ENCODE measurements around the gene WSCD1. TPM values are rescaled to one million over a fixed set of nuclear protein-coding genes. Genes with fewer than 3 reads are reported as not detected.

WSCD1 gene
- total and polyA plus RNA-seq, 7 donors: 4.1 to 17.5 (median 7.1) TPM

- no peaks in the 10 kb centered on the region for H3K4me1 ChIP-seq
- no peak for ATAC-seq
- intact Hi-C loops (cut with DNase I): no loop called here
Measured at GRCh38 chr17:6140728-6141330, 70.7 kb downstream of the WSCD1 start.

GRCh38 chr17:6142701-6143100 is 72.5 kb downstream of the WSCD1 start:
- TF ChIP-seq CTCF (IDR thresholded peaks at IDR 0.05): no peak
- H3K4me1 ChIP-seq: no peaks in the 10 kb centered on the region
- no peak for DNase-seq
- intact Hi-C loops (cut with DNase I): no loop called here
- no peaks in the 10 kb centered on the region for H3K36me3 ChIP-seq (ENCODE audit: insufficient read depth in 1 of 2, low read depth in 1 of 2)
- no peak for ATAC-seq
- WGBS, 3 donors: 63 to 74% (median 66%) methylated on average over 6 of the region's 6 CpGs
- no peaks in the 10 kb centered on the region for H3K9me3 ChIP-seq
- H3K27ac ChIP-seq: no peak overlapping the region
- peaks cover 0 to 3% (median 0%) of the 10 kb centered on the region in 3 donors for H3K27me3 ChIP-seq (ENCODE audit: insufficient read depth in 3 of 3, low read length in 2 of 3)
- H3K4me3 ChIP-seq: no peak overlapping the region

More at GRCh38 chr17:6140728-6141330, 70.7 kb downstream of the WSCD1 start:
- Histone ChIP-seq H3K27me3 (ENCODE audit: insufficient read depth in 3 of 3, low read length in 2 of 3) (no peaks in the 10 kb centered on the region), H3K9me3 (no peaks in the 10 kb centered on the region), H3K27ac (no peak overlapping the region), H3K4me3 (no peak overlapping the region), H3K36me3 (ENCODE audit: insufficient read depth in 1 of 2, low read depth in 1 of 2) (no peaks in the 10 kb centered on the region)
- TF ChIP-seq CTCF (IDR thresholded peaks at IDR 0.05): no peak
- WGBS, 3 donors: 74 to 80% (median 80%) methylated on average over 8 of the region's 8 CpGs
- DNase-seq: no peak

- Histone ChIP-seq H3K4me1 (no peaks in the 10 kb centered on the region), H3K4me3 (no peak overlapping the region), H3K27me3 (ENCODE audit: insufficient read depth in 3 of 3, low read length in 2 of 3) (peaks cover 0 to 3% (median 0%) of the 10 kb centered on the region in 3 donors), H3K9me3 (no peaks in the 10 kb centered on the region), H3K36me3 (ENCODE audit: insufficient read depth in 1 of 2, low read depth in 1 of 2) (no peaks in the 10 kb centered on the region), H3K27ac (no peak overlapping the region)
- intact Hi-C loops (cut with DNase I): no loop called here
- no peak for ATAC-seq
- no peak for TF ChIP-seq CTCF (IDR thresholded peaks at IDR 0.05)
- DNase-seq: no peak
- whole genome bisulfite sequencing, 3 donors: 74 to 93% (median 89%) methylated on average over 4 of the region's 4 CpGs
Measured at GRCh38 chr17:6145946-6146345, 75.8 kb downstream of the WSCD1 start.

DNA sequence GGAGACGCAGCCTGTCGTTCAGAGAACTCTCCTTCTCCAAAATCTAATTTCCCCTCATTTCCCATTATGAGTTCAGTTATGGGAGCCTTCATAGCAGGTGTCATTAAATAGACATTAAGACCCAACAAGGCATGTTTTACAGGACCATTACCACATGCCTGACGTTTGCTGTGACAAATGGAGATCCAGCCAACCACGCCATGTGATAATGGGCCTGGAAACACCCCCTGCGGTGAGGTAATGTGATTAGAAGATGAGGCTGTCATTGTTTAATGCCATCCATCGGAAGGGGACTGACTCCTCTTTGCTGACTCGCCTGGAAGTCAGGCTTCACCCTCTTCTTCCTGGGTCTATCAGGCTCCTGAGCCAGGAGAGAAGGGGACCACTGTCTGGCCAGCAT is 76.9 kb downstream of the WSCD1 start:
- Histone ChIP-seq H3K4me3 (no peak overlapping the region), H3K9me3 (no peaks in the 10 kb centered on the region), H3K27me3 (ENCODE audit: insufficient read depth in 3 of 3, low read length in 2 of 3) (peaks cover 0 to 3% (median 0%) of the 10 kb centered on the region in 3 donors), H3K4me1 (no peaks in the 10 kb centered on the region), H3K36me3 (ENCODE audit: insufficient read depth in 1 of 2, low read depth in 1 of 2) (no peaks in the 10 kb centered on the region), H3K27ac (no peak overlapping the region)
- TF ChIP-seq CTCF (IDR thresholded peaks at IDR 0.05): no peak
- no peak for ATAC-seq
- 66% methylated on average over 7 of the region's 7 CpGs for WGBS, 3 donors
- intact Hi-C loops (cut with DNase I): no loop called here
- DNase-seq: no peak

GRCh38 chr17:6153375-6153774 is 83.2 kb downstream of the WSCD1 start:
- H3K4me1 ChIP-seq: no peaks in the 10 kb centered on the region
- H3K27ac ChIP-seq: no peak overlapping the region
- TF ChIP-seq CTCF (IDR thresholded peaks at IDR 0.05): no peak
- ATAC-seq: no peak
- DNase-seq: no peak
- intact Hi-C loops (cut with DNase I): no loop called here
- no peaks in the 10 kb centered on the region for H3K9me3 ChIP-seq
- WGBS, 3 donors: 18 to 35% (median 24%) methylated on average over 6 of the region's 6 CpGs
- H3K27me3 ChIP-seq (ENCODE audit: insufficient read depth in 3 of 3, low read length in 2 of 3): no peaks in the 10 kb centered on the region
- no peaks in the 10 kb centered on the region for H3K36me3 ChIP-seq (ENCODE audit: insufficient read depth in 1 of 2, low read depth in 1 of 2)
- H3K4me3 ChIP-seq: no peak overlapping the region
